Right lobe of liver (tissue), 4 donors: ENCODE results near the gene EDN2.

Source experiments
- CTCF ChIP-seq, 4 donors: fragments of 200-600 bp in 3 of 4; fragments of 450-650 bp in 1 of 4; IDR thresholded peaks; one replicate each; pipeline versions ENCODE4 v1.5.1 to v1.8.0; 2016 to 2022; ENCODE audit warnings: antibody characterized with exemption in 4 of 4, mild to moderate bottlenecking in 2 of 4
- POLR2A ChIP-seq: fragments of 450-650 bp; IDR thresholded peaks from one replicate; pipeline ENCODE4 v1.6.1; 2017; ENCODE audit warnings: antibody characterized with exemption, mild to moderate bottlenecking
- donor health status: DM: no; HTN: no; CAD: no.
- donor health status: DM: no; HTN: no; CAD: no.
- donor health status: DM: no; HTN: yes; CAD: no.

DNA sequence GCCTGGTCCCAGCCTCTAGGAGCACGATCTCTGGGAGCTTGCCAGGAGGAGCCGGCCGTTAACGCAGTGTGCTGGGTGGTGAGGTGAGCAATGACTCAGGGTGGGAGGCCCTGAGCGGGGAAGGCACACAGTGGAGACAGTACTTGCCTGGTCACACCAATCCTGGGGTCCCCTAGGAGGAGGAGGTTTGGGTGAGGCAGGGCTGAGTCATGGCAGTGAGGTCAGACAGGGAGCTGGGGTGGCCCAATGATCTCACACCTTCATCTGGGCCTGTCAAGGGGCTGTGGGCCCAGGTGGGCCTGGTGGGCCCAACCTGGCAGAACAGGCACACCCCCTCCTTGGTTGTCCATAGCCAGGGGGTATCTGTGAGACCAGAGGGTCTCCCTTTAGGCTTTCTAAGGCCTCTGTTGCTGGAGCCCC, 8.6 kb upstream of the EDN2 start:
- no peak for TF ChIP-seq CTCF (IDR thresholded peaks at IDR 0.05)
- TF ChIP-seq POLR2A = no peak
